HG03575 (cell line): ENCODE results near the gene KRT76.

Experiments used
- ATAC-seq: cut with Tn5 transposase; IDR thresholded peaks from one replicate; pipeline ENCODE4 v1.9.1; 2021; ENCODE audit not compliant: unreplicated experiment, insufficient number of reproducible peaks, low FRiP score; ENCODE audit errors: extremely low read depth

The KRT76 gene

DNA sequence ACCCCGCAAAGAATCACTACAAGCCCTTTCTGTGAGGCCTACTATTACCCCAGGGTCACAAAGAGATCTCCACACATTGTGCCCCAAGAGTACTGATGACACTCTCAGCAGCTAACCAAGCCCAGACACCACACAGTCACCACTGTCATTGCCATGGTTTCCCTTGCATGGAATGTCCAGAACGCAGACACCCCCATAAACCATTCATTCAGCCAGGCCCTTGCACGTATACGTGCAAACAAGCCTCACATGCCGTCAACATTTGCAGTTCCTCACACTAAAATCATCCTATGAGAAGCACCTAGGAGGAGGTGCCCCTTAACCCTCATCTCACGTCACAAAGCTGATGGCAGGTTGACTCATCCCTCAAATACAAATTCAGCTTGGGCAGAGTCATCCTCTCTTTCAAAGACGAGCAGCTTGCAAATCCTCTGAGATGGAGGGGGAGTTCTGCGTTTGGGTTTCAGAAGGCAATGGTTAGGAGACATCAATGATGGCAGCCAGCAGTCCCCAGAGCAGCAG is 56.7 kb downstream of the KRT76 start:
- ATAC-seq, result no peak
